Stimulated activated CD8-positive, alpha-beta memory T cell treated with anti-CD3 and anti-CD28 coated beads, Interleukin-15, amount 100 ng/mL, for 48 hours (primary cell): ENCODE data around the gene ZKSCAN4.

Experiments
- DNase-seq, 2 donors: peaks; one replicate each; pipeline ENCODE4 v3.0.0-alpha.2; 2020; ENCODE audit warnings: low read depth in 2 of 2

The ZKSCAN4 gene

GRCh38 chr6:28250747-28251146 lies 1.3 kb downstream of the ZKSCAN4 start:
- DNase-seq = no peak

- no peak for DNase-seq
Observed at GRCh38 chr6:28248916-28249315, 3.2 kb downstream of the ZKSCAN4 start.

GRCh38 chr6:28245206-28245941 lies 6.7 kb downstream of the ZKSCAN4 start:
- no peak for DNase-seq

- no peak for DNase-seq
Observed at GRCh38 chr6:28243946-28244345, 8.1 kb downstream of the ZKSCAN4 start.

GRCh38 chr6:28240471-28240870 lies 11.6 kb downstream of the ZKSCAN4 start:
- DNase-seq = no peak

GRCh38 chr6:28239636-28240035 lies 12.4 kb downstream of the ZKSCAN4 start:
- no peak for DNase-seq

GRCh38 chr6:28235912-28236452 lies 16.1 kb downstream of the ZKSCAN4 start:
- no peak for DNase-seq

GRCh38 chr6:28232785-28233184 lies 19.3 kb downstream of the ZKSCAN4 start:
- no peak for DNase-seq

GRCh38 chr6:28226460-28226859 lies 25.6 kb downstream of the ZKSCAN4 start:
- no peak for DNase-seq

GRCh38 chr6:28225056-28225834 lies 26.8 kb downstream of the ZKSCAN4 start, which contains the start of gene ZSCAN9:
ZSCAN9 (plus strand) TSS chr6:28225275; CDS start chr6:28227085, 1,810 bp downstream.
- peak; percentile 37 for DNase-seq

GRCh38 chr6:28224131-28225055 lies 27.7 kb downstream of the ZKSCAN4 start:
- no peak for DNase-seq

GRCh38 chr6:28220257-28221133 lies 31.6 kb downstream of the ZKSCAN4 start:
- DNase-seq = no peak

- peak in 1 of 2 donors; percentile 30 for DNase-seq
Observed at GRCh38 chr6:28218312-28219248, 33.5 kb downstream of the ZKSCAN4 start.

- no peak for DNase-seq
Observed at GRCh38 chr6:28217890-28218289, 34.2 kb downstream of the ZKSCAN4 start.

- DNase-seq = no peak
Observed at GRCh38 chr6:28215425-28215824, 36.6 kb downstream of the ZKSCAN4 start.

- no peak for DNase-seq
Observed at GRCh38 chr6:28213213-28213523, 38.9 kb downstream of the ZKSCAN4 start.

- DNase-seq = peak; percentile 49 to 50
Observed at GRCh38 chr6:28212510-28213212, 39.4 kb downstream of the ZKSCAN4 start.

GRCh38 chr6:28211840-28212509 lies 40.1 kb downstream of the ZKSCAN4 start:
- DNase-seq = no peak
